ENCODE data around the gene PANX2.

- TF ChIP-seq CTCF (conservative IDR thresholded peaks at IDR 0.05; ENCODE audit: low read length) (no peak), EZH2phosphoT487 (IDR thresholded peaks at IDR 0.05; ENCODE audit: borderline replicate concordance, low read depth, low read length) (no peak)
These were observed 1.3 kb upstream of the PANX2 start for GRCh38 chr22:50169181-50169759.

Measured in OCI-LY7 (cell line).